ENCODE results near the gene ACOX1.

GRCh38 chr17:75891605-75892555 is 87.1 kb downstream of the ACOX1 start:
- no peak for TF ChIP-seq CTCF (IDR thresholded peaks at IDR 0.05)
- TF ChIP-seq EZH2 (IDR thresholded peaks at IDR 0.05), result no peak
- TF ChIP-seq EZH2phosphoT487 (IDR thresholded peaks at IDR 0.05), result no peak
